H1 (cell line): Measurements from ENCODE around the gene TMED9. TPM values are rescaled to one million over a fixed set of nuclear protein-coding genes. Genes with fewer than 3 reads are reported as not detected.

ENCODE experiments used
- CTCF ChIA-PET: fragments of 300-600 bp; sonication (Branson Sonifier 250); formaldehyde crosslinking; loops from one replicate; lab custom pipeline; 2021; ENCODE audit not compliant: partially characterized antibody; lab: Charles Lee
- POLR2A ChIA-PET: fragments of 300-600 bp; sonication (Branson Sonifier 250); formaldehyde crosslinking; loops from one replicate; lab custom pipeline; 2021; ENCODE audit warnings: inconsistent platforms; ENCODE audit not compliant: partially characterized antibody; lab: Charles Lee
- DNase-seq, 2 experiments: peaks; one replicate each; pipeline versions ENCODE4 v3.0.0 to v3.0.0-alpha.2; 2010 to 2022; ENCODE audit warnings: low spot score in 2 of 2, low read depth in 1 of 2, mixed read lengths in 1 of 2
- FAIRE-seq: peaks from 2 replicates; lab custom pipeline; 2011; peaks lifted over from hg19 to GRCh38; lab: Jason Lieb, UNC
- H2AFZ ChIP-seq: 2 replicates; pipeline ENCODE4 v1.8.1; 2012; ENCODE audit warnings: low read length, inconsistent platforms
- H2AK5ac ChIP-seq: 2 replicates; pipeline ENCODE4 v1.6.1; 2013; ENCODE audit warnings: low read depth, low read length
- H2BK120ac ChIP-seq: replicated peaks from 2 replicates; pipeline ENCODE3; 2013; ENCODE audit warnings: low read depth, low read length, inconsistent platforms
- H2BK12ac ChIP-seq: 2 replicates; pipeline ENCODE4 v1.6.1; 2013; ENCODE audit warnings: low read depth, low read length
- H2BK15ac ChIP-seq: 2 replicates; pipeline ENCODE4 v1.6.1; 2013; ENCODE audit warnings: low read length
- H2BK20ac ChIP-seq: 2 replicates; pipeline ENCODE4 v1.6.1; 2013; ENCODE audit warnings: low read length
- H2BK5ac ChIP-seq: 2 replicates; pipeline ENCODE4 v1.6.1; 2013; ENCODE audit warnings: low read depth, low read length
- H3K14ac ChIP-seq: 2 replicates; pipeline ENCODE4 v1.6.1; 2013; ENCODE audit warnings: inconsistent platforms; ENCODE audit not compliant: insufficient read length
- H3K18ac ChIP-seq: 2 replicates; pipeline ENCODE4 v1.6.1; 2013; ENCODE audit warnings: low read length; ENCODE audit errors: extremely low read depth
- H3K23ac ChIP-seq: 2 replicates; pipeline ENCODE4 v1.6.1; 2013; ENCODE audit warnings: inconsistent platforms; ENCODE audit not compliant: insufficient read length
- H3K23me2 ChIP-seq: 2 replicates; pipeline ENCODE4 v1.6.1; 2013; ENCODE audit warnings: low read depth, low read length
- H3K27ac ChIP-seq: 2 replicates; pipeline ENCODE4 v1.6.1; 2011; ENCODE audit warnings: low read depth, low read length, inconsistent platforms
- H3K27me3 ChIP-seq, 4 experiments: replicated peaks in 1 of 4; 1 replicate in 1 of 4; 2 replicates in 3 of 4; pipeline versions ENCODE4 v1.6.1 to v1.8.1; 2011 to 2013; ENCODE audit warnings: low read length in 3 of 4, mild to moderate bottlenecking in 3 of 4, inconsistent platforms in 2 of 4, mixed read lengths in 2 of 4, moderate library complexity in 1 of 4; ENCODE audit not compliant: control insufficient read depth in 3 of 4, insufficient read depth in 3 of 4; ENCODE audit errors: extremely low read depth in 1 of 4
- H3K36me3 ChIP-seq, 4 experiments: 2 replicates each; pipeline versions ENCODE4 v1.6.1 to v1.8.1; 2011 to 2013; ENCODE audit warnings: mild to moderate bottlenecking in 4 of 4, low read length in 3 of 4, moderate library complexity in 2 of 4, control low read depth in 1 of 4, inconsistent platforms in 1 of 4; ENCODE audit not compliant: insufficient read depth in 4 of 4, control insufficient read depth in 2 of 4
- H3K4ac ChIP-seq: replicated peaks from 2 replicates; pipeline ENCODE3; 2013; ENCODE audit warnings: low read length, low read depth, mixed read lengths, inconsistent platforms; ENCODE audit not compliant: insufficient read length
- H3K4me1 ChIP-seq, 4 experiments: replicated peaks in 1 of 4; 1 replicate in 1 of 4; 2 replicates in 3 of 4; pipeline versions ENCODE4 v1.6.1 to v1.8.1; 2011 to 2013; ENCODE audit warnings: low read length in 3 of 4, inconsistent platforms in 2 of 4, mixed read lengths in 1 of 4; ENCODE audit not compliant: insufficient read depth in 4 of 4, control insufficient read depth in 3 of 4
- H3K4me2 ChIP-seq, 2 experiments: 2 replicates each; pipeline versions ENCODE4 v1.6.1 to v1.8.1; 2011 to 2013; ENCODE audit warnings: low read depth in 2 of 2, low read length in 2 of 2, control low read depth in 1 of 2, inconsistent platforms in 1 of 2, mild to moderate bottlenecking in 1 of 2; ENCODE audit not compliant: insufficient read depth in 1 of 2
- H3K4me3 ChIP-seq, 4 experiments: fragments of 200-600, 300-600 bp in 1 of 4; sonication (generic), shearing (Covaris generic), sonication (Bioruptor Twin) in 1 of 4; 2 replicates each; pipeline versions ENCODE4 v1.5.1 to v1.8.1; 2011 to 2016; ENCODE audit warnings: low read length in 4 of 4, low read depth in 3 of 4, control low read depth in 2 of 4, inconsistent platforms in 2 of 4, mild to moderate bottlenecking in 2 of 4, mixed read lengths in 1 of 4, moderate library complexity in 1 of 4; ENCODE audit not compliant: insufficient read depth in 2 of 4; ENCODE audit errors: extremely low read depth in 1 of 4
- H3K56ac ChIP-seq: replicated peaks from 2 replicates; pipeline ENCODE3; 2013; ENCODE audit warnings: low read depth, mild to moderate bottlenecking, mixed read lengths, low read length, inconsistent platforms; ENCODE audit not compliant: insufficient read length
- H3K79me1 ChIP-seq: 2 replicates; pipeline ENCODE4 v1.6.1; 2013; ENCODE audit warnings: low read depth, low read length, control low read depth
- H3K79me2 ChIP-seq, 2 experiments: 2 replicates each; pipeline versions ENCODE4 v1.6.1 to v1.8.1; 2012 to 2013; ENCODE audit warnings: low read length in 2 of 2, mild to moderate bottlenecking in 2 of 2, inconsistent platforms in 1 of 2; ENCODE audit not compliant: insufficient read depth in 2 of 2, control insufficient read depth in 1 of 2
- H3K9ac ChIP-seq, 4 experiments: replicated peaks in 1 of 4; 1 replicate in 1 of 4; 2 replicates in 3 of 4; pipeline versions ENCODE4 v1.6.1 to v1.8.1; 2011 to 2013; ENCODE audit warnings: low read depth in 3 of 4, low read length in 3 of 4, control low read depth in 2 of 4, mild to moderate bottlenecking in 2 of 4, moderate library complexity in 2 of 4, inconsistent platforms in 1 of 4; ENCODE audit errors: extremely low read depth in 1 of 4
- H3K9me3 ChIP-seq, 2 experiments: 2 replicates each; pipeline versions ENCODE4 v1.6.1 to v1.8.1; 2012 to 2013; ENCODE audit warnings: mild to moderate bottlenecking in 2 of 2, moderate library complexity in 2 of 2, control low read depth in 1 of 2, inconsistent platforms in 1 of 2, low read depth in 1 of 2, low read length in 1 of 2, mixed read lengths in 1 of 2; ENCODE audit not compliant: insufficient read depth in 2 of 2
- H4K20me1 ChIP-seq, 2 experiments: replicated peaks in 1 of 2; 2 replicates each; pipeline versions ENCODE3 to v1.8.1; 2011 to 2013; ENCODE audit warnings: inconsistent platforms in 2 of 2, low read length in 2 of 2, mild to moderate bottlenecking in 1 of 2; ENCODE audit not compliant: insufficient read depth in 2 of 2, control insufficient read depth in 1 of 2
- H4K5ac ChIP-seq: 2 replicates; pipeline ENCODE4 v1.6.1; 2013; ENCODE audit warnings: low read length, low read depth, mixed read lengths, inconsistent platforms; ENCODE audit not compliant: insufficient read length
- H4K8ac ChIP-seq: 2 replicates; pipeline ENCODE4 v1.8.0; 2013; ENCODE audit warnings: mild to moderate bottlenecking, moderate library complexity, low read length, inconsistent platforms; ENCODE audit not compliant: insufficient read depth; ENCODE audit errors: extremely low read depth
- H4K91ac ChIP-seq: replicated peaks from 2 replicates; pipeline ENCODE3; 2013; ENCODE audit warnings: low read length, mixed read lengths, inconsistent platforms; ENCODE audit not compliant: insufficient read length
- GABPA ChIP-seq: IDR thresholded peaks from 2 replicates; pipeline ENCODE4 v1.6.1; 2011; ENCODE audit warnings: mild to moderate bottlenecking, low read length, moderate library complexity, borderline replicate concordance; ENCODE audit not compliant: insufficient read depth
- SRF ChIP-seq: IDR thresholded peaks from 2 replicates; pipeline ENCODE4 v1.6.1; 2011; ENCODE audit warnings: mild to moderate bottlenecking, low read depth, low read length, moderate library complexity
- WGBS, 2 experiments: shearing (Covaris generic) in 1 of 2; methylation state at CpG; one replicate each; pipeline versions ENCODE4 v1.1.6 to v1.1.7; 2013 to 2015; ENCODE audit warnings: low lambda C conversion rate in 2 of 2, mixed read lengths in 2 of 2, inconsistent platforms in 1 of 2, low coverage in 1 of 2, missing lambda C conversion rate in 1 of 2; ENCODE audit not compliant: insufficient replicate concordance in 2 of 2, insufficient coverage in 1 of 2, insufficient read length in 1 of 2; ENCODE audit errors: extremely low coverage in 1 of 2, missing lambda C conversion rate in 1 of 2; 5-methylcytosine and 5-hydroxymethylcytosine counted together
- polyA plus RNA-seq, 7 experiments: library from polyadenylated mRNA; depleted of rRNA in 3 of 7; stranded (reverse) in 5 of 7; unstranded in 2 of 7; fragments of >200 nt in 5 of 7; fragments of 200-250 nt in 2 of 7; gene quantifications; 1 replicate in 5 of 7; 2 replicates in 1 of 7; 4 replicates in 1 of 7; pipeline versions ENCODE4 v1.2.1 to v1.2.3, GENCODE V29; 2011 to 2013; ENCODE audit warnings: missing spikeins in 2 of 7, mixed read lengths in 2 of 7
- total RNA-seq: library from RNA; stranded (reverse); fragmentation: NEBNext Ultra II Directional; extraction: Animal tissue kit (Norgen Biotek cat#: 25700); gene quantifications from 2 replicates; pipeline ENCODE4 v1.2.1, GENCODE V29; 2021

TMED9 gene
- total and polyA plus RNA-seq, 2 of the 8 experiments (the other 6 are each of a cell fraction or from before 2014, with no cell fraction given), result 130 to 160 TPM

GRCh38 chr5:177606071-177607051 lies 14.4 kb downstream of the TMED9 start:
- 92% methylated on average over 22 of the region's 22 CpGs; no CpG with 5 or more reads in 1 of the 2 experiments for WGBS, 2 experiments
- no peaks in the 10 kb centered on the region for H3K9me3 ChIP-seq
- no peak overlapping the region for H3K9ac ChIP-seq
- H2BK20ac ChIP-seq, result no peak overlapping the region
- no peaks in the 10 kb centered on the region; a peak in 1 of 4 replicates for H3K79me2 ChIP-seq
- H3K56ac ChIP-seq, result no peak overlapping the region
- no peak overlapping the region for H4K91ac ChIP-seq
- peaks cover 0 to 3% of the 10 kb centered on the region in 2 experiments for H4K20me1 ChIP-seq
- H2BK15ac ChIP-seq, result no peak overlapping the region
- no peak overlapping the region for H2BK120ac ChIP-seq
- peaks cover 0 to 7% (median 0%) of the 10 kb centered on the region in 4 experiments; a peak in 2 of 8 replicates for H3K36me3 ChIP-seq
- CTCF ChIA-PET, result interaction anchor here (0.7 to 2.4 kb wide), 4 partner anchors 7 to 246 kb away, joined by 3 to 11 read pairs (median 4); no protein-coding TSS in a partner anchor
- no peak overlapping the region for H2AFZ ChIP-seq
- H3K14ac ChIP-seq, result no peak overlapping the region
- POLR2A ChIA-PET, result interaction anchor here (2.2 to 8.5 kb wide), 3 partner anchors 6 to 14 kb away, joined by 13 to 72 read pairs (median 19); partner anchors contain the start of genes B4GALT7 and TMED9
- 0 out of 2 replicates have a peak overlapping the region, but pooled peaks have one; percentile 11 for H3K27ac ChIP-seq
- no peak for FAIRE-seq
- peaks cover 0 to 17% (median 10%) of the 10 kb centered on the region in 4 experiments; a peak in 5 of 7 replicates for H3K4me1 ChIP-seq
- H3K4me2 ChIP-seq, result no peak overlapping the region
- H4K8ac ChIP-seq, result no peak overlapping the region
- H3K79me1 ChIP-seq, result no peaks in the 10 kb centered on the region; the same call in 1 of the 2 replicates
- DNase-seq, result no peak
- H4K5ac ChIP-seq, result no peak overlapping the region
- H2BK5ac ChIP-seq, result no peak overlapping the region
- no peak overlapping the region for H2AK5ac ChIP-seq
- H3K18ac ChIP-seq, result no peak overlapping the region
- no peaks in the 10 kb centered on the region for H3K27me3 ChIP-seq
- H2BK12ac ChIP-seq, result 0 out of 2 replicates have a peak overlapping the region, but pooled peaks have one; percentile 32
- no peaks in the 10 kb centered on the region for H3K23me2 ChIP-seq
- no peak overlapping the region for H3K23ac ChIP-seq
- H3K4ac ChIP-seq, result no peak overlapping the region
- TF ChIP-seq GABPA (no peak), SRF (no peak)
- H3K4me3 ChIP-seq, result no peak overlapping the region
